ENCODE results near the gene FLRT2. TPM values are rescaled to one million over a fixed set of nuclear protein-coding genes. Genes with fewer than 3 reads are reported as not detected.

The FLRT2 gene
- total RNA-seq, 2 donors from 2014 or later, result 2.5 to 7.5 TPM

GRCh38 chr14:85580536-85581140, 50.7 kb downstream of the FLRT2 start:
- intact Hi-C loops (cut with DNase I, micrococcal nuclease), result no loop called here
- no peak for DNase-seq
- no peak for ATAC-seq

DNA sequence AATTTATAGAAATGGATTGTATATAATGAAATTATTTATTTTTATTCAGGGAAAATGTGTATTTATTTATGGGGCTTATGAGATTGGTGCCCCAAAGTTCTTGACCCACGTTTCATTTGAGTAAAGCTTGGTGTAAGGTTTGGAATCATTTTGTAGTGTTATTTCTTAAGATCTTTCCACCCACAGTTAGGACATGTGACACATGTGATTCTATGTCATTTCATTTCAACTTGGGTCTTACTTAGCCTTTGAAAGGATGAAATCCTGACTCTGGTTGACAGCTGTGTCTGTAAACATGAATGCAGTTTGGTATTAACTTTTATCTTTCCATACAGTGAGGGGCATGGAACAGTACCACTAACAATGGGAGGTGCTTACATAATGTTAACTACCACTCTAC, 51.7 kb downstream of the FLRT2 start:
- no peak for ATAC-seq
- intact Hi-C loops (cut with DNase I, micrococcal nuclease), result no loop called here
- DNase-seq, result no peak

GRCh38 chr14:85583380-85583779, 53.4 kb downstream of the FLRT2 start:
- ATAC-seq, result no peak
- DNase-seq, result no peak
- intact Hi-C loops (cut with DNase I, micrococcal nuclease), result no loop called here

- intact Hi-C loops (cut with DNase I, micrococcal nuclease), result no loop called here
- DNase-seq (no peak), ATAC-seq (no peak)
Measured at GRCh38 chr14:85584481-85584880, 54.5 kb downstream of the FLRT2 start.

GRCh38 chr14:85587151-85587711, 57.3 kb downstream of the FLRT2 start:
- no peak for ATAC-seq
- no peak for DNase-seq
- intact Hi-C loops (cut with DNase I, micrococcal nuclease), result no loop called here

- no peak for ATAC-seq
- intact Hi-C loops (cut with DNase I, micrococcal nuclease), result no loop called here
- no peak for DNase-seq
Measured at GRCh38 chr14:85590784-85591183, 60.8 kb downstream of the FLRT2 start.

DNA sequence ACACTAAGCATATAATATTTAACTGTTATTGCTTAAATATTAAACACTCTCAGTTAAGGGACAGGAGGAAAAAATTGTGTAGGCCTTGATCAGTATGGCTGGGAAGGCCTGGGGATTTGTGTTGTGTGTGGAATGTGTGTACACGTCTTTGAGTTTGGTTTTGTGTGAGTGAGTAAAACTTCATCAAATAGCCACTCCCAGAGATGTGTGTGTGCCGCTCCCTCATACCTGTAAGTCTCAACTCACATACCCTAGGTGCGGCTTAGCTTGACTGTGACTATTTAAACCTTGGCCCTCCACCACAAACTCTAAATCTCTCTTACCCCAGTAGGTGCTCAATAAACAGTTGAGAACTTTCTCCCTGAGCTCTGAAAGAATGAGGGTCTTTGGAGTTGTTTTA, 64.3 kb downstream of the FLRT2 start:
- DNase-seq (no peak), ATAC-seq (no peak)
- intact Hi-C loops (cut with DNase I, micrococcal nuclease), result no loop called here

DNA sequence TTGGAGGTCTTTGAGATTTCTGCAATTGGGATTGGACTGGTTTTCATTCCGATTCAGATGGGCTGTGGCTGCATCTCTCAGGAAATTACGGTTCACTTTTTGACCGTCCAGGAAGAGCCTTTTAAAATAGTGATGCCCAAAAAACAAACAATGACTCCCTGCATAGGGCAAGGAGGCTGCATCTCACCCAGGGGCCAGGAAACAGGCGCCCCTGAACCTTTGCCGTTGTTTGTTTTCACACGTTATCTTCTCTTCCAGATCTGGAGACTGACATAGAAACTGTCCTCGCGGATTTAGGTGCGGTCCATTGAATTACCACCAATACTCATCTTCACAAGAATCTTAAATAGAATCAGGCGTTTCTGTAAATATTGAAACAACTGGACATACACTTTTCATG, 66.0 kb downstream of the FLRT2 start:
- ATAC-seq (no peak), DNase-seq (no peak)
- intact Hi-C loops (cut with DNase I, micrococcal nuclease), result no loop called here

GRCh38 chr14:85596562-85596961, 66.6 kb downstream of the FLRT2 start:
- ATAC-seq (no peak), DNase-seq (no peak)
- intact Hi-C loops (cut with DNase I, micrococcal nuclease), result no loop called here

DNA sequence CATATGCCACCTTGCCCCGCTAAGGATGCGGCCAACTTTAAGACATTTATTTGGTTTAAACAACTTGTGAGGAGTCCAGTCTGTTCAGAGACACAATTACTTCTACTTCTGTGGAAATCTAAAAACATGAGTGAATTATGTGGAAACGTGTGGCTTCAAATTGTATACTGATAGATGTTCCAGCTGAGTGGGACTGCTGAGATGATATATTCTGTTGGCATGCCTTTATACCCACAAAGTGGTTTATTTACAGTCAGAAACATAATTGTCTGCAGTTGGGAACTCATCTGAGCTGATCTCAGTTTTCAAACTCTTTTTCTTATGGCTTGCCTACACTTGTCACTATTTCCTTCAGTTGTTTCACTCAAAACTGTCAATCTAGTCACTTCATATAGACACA, 67.8 kb downstream of the FLRT2 start:
- no peak for DNase-seq
- intact Hi-C loops (cut with DNase I, micrococcal nuclease), result no loop called here
- ATAC-seq, result no peak

GRCh38 chr14:85599939-85600338, 70.0 kb downstream of the FLRT2 start:
- DNase-seq (no peak), ATAC-seq (no peak)
- intact Hi-C loops (cut with DNase I, micrococcal nuclease), result no loop called here

- intact Hi-C loops (cut with DNase I, micrococcal nuclease), result no loop called here
Measured at GRCh38 chr14:85601246-85601645, 71.3 kb downstream of the FLRT2 start.

DNA sequence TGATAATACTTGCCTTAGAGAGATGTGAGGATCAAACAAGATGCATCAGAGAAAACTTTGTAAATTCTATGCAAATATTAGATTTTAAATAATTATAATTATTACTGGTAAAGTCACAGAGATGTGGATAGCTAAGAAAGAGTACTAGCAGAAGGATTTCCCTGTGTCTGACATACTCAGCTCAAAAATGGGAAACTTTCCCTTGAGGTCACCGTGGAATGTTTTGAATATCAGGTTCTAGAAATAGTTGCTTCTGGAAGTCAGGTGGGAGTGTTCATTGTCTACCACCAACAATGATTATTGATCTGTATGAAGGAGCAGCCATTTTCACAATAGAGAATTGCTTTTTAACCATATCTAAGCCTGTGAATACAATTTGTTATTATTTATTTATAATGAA, 71.7 kb downstream of the FLRT2 start:
- no peak for ATAC-seq

More at GRCh38 chr14:85601246-85601645, 71.3 kb downstream of the FLRT2 start:
- no peak for DNase-seq
- no peak for ATAC-seq

DNA sequence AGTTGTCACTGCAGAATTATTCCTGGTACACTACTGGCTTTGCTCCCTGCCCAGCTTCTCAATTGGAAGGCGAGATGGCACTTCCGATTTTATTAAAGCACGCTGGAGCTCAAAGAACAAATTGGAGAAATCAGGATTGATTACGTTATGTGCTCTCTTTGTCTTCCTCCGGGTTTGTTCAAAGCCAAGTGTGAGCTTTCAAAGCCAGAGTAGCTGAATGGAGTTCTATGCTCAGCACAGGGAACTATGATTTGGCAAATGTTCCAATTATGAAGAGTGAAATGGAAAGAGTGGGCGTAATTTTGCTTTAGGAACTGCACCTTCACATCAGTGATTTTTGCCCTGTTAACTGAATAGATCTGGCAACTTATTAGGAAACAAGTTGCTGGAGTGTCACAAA, 72.4 kb downstream of the FLRT2 start:
- ATAC-seq (no peak), DNase-seq (no peak)
- intact Hi-C loops (cut with DNase I, micrococcal nuclease), result no loop called here

More for the DNA sequence above, 71.7 kb downstream of the FLRT2 start:
- no peak for DNase-seq
- intact Hi-C loops (cut with DNase I, micrococcal nuclease), result no loop called here

GRCh38 chr14:85604021-85604420, 74.1 kb downstream of the FLRT2 start:
- intact Hi-C loops (cut with DNase I, micrococcal nuclease), result no loop called here
- no peak for DNase-seq
- ATAC-seq, result no peak

DNA sequence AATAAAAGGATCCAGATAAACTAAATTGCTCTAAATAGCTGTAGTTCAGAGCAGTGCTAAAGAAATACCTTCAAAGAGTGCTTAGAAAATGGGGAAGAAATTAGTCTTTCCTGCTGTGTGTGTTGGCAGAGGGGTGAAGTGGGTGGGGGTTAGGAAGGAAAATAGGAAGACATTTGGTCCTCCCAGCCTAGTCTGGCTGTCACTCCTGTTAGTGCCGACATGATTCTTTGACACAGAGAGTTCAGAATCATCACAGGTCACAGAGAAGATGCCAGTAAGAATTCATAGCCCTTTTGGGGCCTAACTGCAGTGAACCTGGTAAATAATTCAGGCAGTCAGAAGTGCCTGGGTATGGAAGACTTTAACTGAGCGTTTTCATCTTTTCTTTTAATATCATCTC, 74.8 kb downstream of the FLRT2 start:
- ATAC-seq (no peak), DNase-seq (no peak)
- intact Hi-C loops (cut with DNase I, micrococcal nuclease), result no loop called here

- intact Hi-C loops (cut with DNase I, micrococcal nuclease), result no loop called here
- DNase-seq, result no peak
- ATAC-seq, result no peak
Measured at GRCh38 chr14:85607651-85608081, 77.7 kb downstream of the FLRT2 start.

GRCh38 chr14:85613496-85613895, 83.6 kb downstream of the FLRT2 start:
- DNase-seq (no peak), ATAC-seq (no peak)
- intact Hi-C loops (cut with DNase I, micrococcal nuclease), result no loop called here

DNA sequence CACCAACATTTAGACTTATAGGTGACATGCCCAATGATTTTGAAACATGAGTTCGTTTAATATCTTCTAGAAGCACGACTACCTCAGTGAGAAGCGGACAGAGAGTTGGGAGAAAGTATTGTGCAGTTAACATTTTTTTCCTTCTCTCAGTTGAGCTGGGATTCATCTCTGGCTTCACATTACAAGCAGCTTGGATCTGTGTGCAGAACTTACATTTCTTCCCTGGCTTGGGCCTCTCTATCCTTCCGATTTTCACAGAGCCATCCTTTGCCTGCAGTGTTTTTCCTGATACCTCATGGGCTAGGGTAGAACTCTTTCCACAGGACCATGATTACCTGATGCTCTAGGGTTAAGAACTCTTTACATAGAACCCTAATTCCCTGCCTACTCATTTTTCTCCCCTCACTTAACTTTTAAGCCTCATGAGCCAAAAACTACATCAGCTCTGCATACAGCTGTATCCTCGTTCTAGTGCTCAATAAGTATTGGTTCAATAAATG, 86.5 kb downstream of the FLRT2 start:
- ATAC-seq, result no peak
- intact Hi-C loops (cut with DNase I, micrococcal nuclease), result no loop called here
- DNase-seq, result no peak

DNA sequence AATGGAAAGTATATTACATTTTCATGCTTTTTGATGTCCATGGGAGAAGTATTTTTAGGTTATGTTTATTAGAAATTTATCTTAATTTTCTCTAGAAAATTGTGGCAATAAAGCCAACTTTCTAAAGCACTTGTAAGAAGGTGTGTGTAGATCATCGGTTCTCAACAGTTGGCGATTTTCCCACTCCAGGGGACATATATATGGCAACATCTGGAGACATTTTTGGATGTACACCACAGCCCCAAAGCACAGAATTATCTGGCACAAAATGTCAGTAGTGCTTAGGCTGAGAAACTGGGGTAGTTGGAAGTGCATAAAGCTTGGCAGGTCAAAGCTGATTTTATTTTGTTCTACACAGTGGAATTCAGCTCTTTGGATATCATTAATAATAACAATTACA, 86.9 kb downstream of the FLRT2 start:
- no peak for DNase-seq
- ATAC-seq, result no peak
- intact Hi-C loops (cut with DNase I, micrococcal nuclease), result no loop called here

GRCh38 chr14:85617791-85618190, 87.8 kb downstream of the FLRT2 start:
- intact Hi-C loops (cut with DNase I, micrococcal nuclease), result no loop called here
- ATAC-seq (no peak), DNase-seq (no peak)

Measured in left colon (tissue), 2 donors.